T-helper 17 cell (primary cell): ENCODE measurements around the gene HDX. TPM values are rescaled to one million over a fixed set of nuclear protein-coding genes. Genes with fewer than 3 reads are reported as not detected.

Experiments
- ATAC-seq: fragments of 150-1000 bp; cut with Tn5 transposase; 2 replicates; pipeline ENCODE4 v1.10.0; 2021; ENCODE audit warnings: mild to moderate bottlenecking, moderate library complexity
- DNase-seq, 3 donors: peaks; one replicate each; pipeline versions ENCODE4 v3.0.0 to v3.0.0-alpha.2; 2020 to 2021
- H3K9me3 ChIP-seq: one replicate; pipeline ENCODE4 v1.7.0; 2013; ENCODE audit warnings: low read length, mild to moderate bottlenecking; ENCODE audit not compliant: control insufficient read depth, poor library complexity, severe bottlenecking
- H3K27ac Mint-ChIP-seq: one replicate; pipeline ENCODE4 v1.8.0; 2022; ENCODE audit warnings: mild to moderate bottlenecking, moderate library complexity, mixed read lengths
- H3K27me3 Mint-ChIP-seq: one replicate; pipeline ENCODE4 v1.8.0; 2022; ENCODE audit warnings: mixed read lengths
- H3K36me3 Mint-ChIP-seq: one replicate; pipeline ENCODE4 v1.8.0; 2022; ENCODE audit warnings: low read depth, mixed read lengths
- H3K4me1 Mint-ChIP-seq: one replicate; pipeline ENCODE4 v1.8.0; 2022; ENCODE audit warnings: mild to moderate bottlenecking, mixed read lengths
- H3K4me3 Mint-ChIP-seq: one replicate; pipeline ENCODE4 v1.8.0; 2022; ENCODE audit warnings: mild to moderate bottlenecking, moderate library complexity, mixed read lengths
- total RNA-seq, 4 donors: library from RNA in 2 of 4; stranded (reverse) in 2 of 4; gene quantifications; one replicate each; pipeline ENCODE4 v1.2.3 and lab custom pipeline; 2022 to 2026

Gene HDX
- total RNA-seq, 2 donors from 2014 or later, result 2.8 TPM

GRCh38 chrX:84441143-84441542 is 61.1 kb downstream of the HDX start:
- no peak for ATAC-seq
- no peak overlapping the region for H3K27ac Mint-ChIP-seq
- no peak for DNase-seq
- H3K4me3 Mint-ChIP-seq, result no peak overlapping the region
- H3K36me3 Mint-ChIP-seq, result no peaks in the 10 kb centered on the region
- no peaks in the 10 kb centered on the region for H3K27me3 Mint-ChIP-seq
- no peaks in the 10 kb centered on the region for H3K4me1 Mint-ChIP-seq
- H3K9me3 ChIP-seq, result no peaks in the 10 kb centered on the region

GRCh38 chrX:84415140-84415539 is 87.1 kb downstream of the HDX start:
- no peak for DNase-seq
- no peaks in the 10 kb centered on the region for H3K36me3 Mint-ChIP-seq
- ATAC-seq, result no peak
- no peak overlapping the region for H3K4me3 Mint-ChIP-seq
- H3K9me3 ChIP-seq, result peaks cover 4% of the 10 kb centered on the region
- H3K27ac Mint-ChIP-seq, result no peak overlapping the region
- H3K4me1 Mint-ChIP-seq, result no peaks in the 10 kb centered on the region
- H3K27me3 Mint-ChIP-seq, result no peaks in the 10 kb centered on the region

GRCh38 chrX:84363663-84364062 is 138.6 kb downstream of the HDX start:
- no peaks in the 10 kb centered on the region for H3K9me3 ChIP-seq
- Mint-ChIP-seq H3K27me3 (no peaks in the 10 kb centered on the region), H3K4me3 (no peak overlapping the region), H3K27ac (no peak overlapping the region), H3K36me3 (no peaks in the 10 kb centered on the region), H3K4me1 (no peaks in the 10 kb centered on the region)
- DNase-seq (no peak), ATAC-seq (no peak)

GRCh38 chrX:84363051-84363450 is 139.2 kb downstream of the HDX start:
- ATAC-seq (no peak), DNase-seq (no peak)
- Mint-ChIP-seq H3K27ac (no peak overlapping the region), H3K4me1 (no peaks in the 10 kb centered on the region), H3K4me3 (no peak overlapping the region), H3K27me3 (no peaks in the 10 kb centered on the region), H3K36me3 (no peaks in the 10 kb centered on the region)
- no peaks in the 10 kb centered on the region for H3K9me3 ChIP-seq

- H3K9me3 ChIP-seq, result no peaks in the 10 kb centered on the region
- Mint-ChIP-seq H3K36me3 (no peaks in the 10 kb centered on the region), H3K4me3 (no peak overlapping the region), H3K4me1 (no peaks in the 10 kb centered on the region), H3K27me3 (no peaks in the 10 kb centered on the region), H3K27ac (no peak overlapping the region)
- ATAC-seq (no peak), DNase-seq (no peak)
Measured at GRCh38 chrX:84362184-84362838, 139.9 kb downstream of the HDX start.

- H3K36me3 Mint-ChIP-seq, result no peaks in the 10 kb centered on the region
- no peak overlapping the region for H3K27ac Mint-ChIP-seq
- DNase-seq (no peak), ATAC-seq (no peak)
- H3K4me1 Mint-ChIP-seq, result no peaks in the 10 kb centered on the region
- no peaks in the 10 kb centered on the region for H3K9me3 ChIP-seq
- H3K27me3 Mint-ChIP-seq, result no peaks in the 10 kb centered on the region
- no peak overlapping the region for H3K4me3 Mint-ChIP-seq
Measured at GRCh38 chrX:84358271-84358670, 144.0 kb downstream of the HDX start.

GRCh38 chrX:84357296-84357695 is 145.0 kb downstream of the HDX start:
- Mint-ChIP-seq H3K4me1 (no peaks in the 10 kb centered on the region), H3K27me3 (no peaks in the 10 kb centered on the region), H3K4me3 (no peak overlapping the region), H3K27ac (no peak overlapping the region), H3K36me3 (no peaks in the 10 kb centered on the region)
- no peaks in the 10 kb centered on the region for H3K9me3 ChIP-seq
- ATAC-seq, result no peak
- DNase-seq, result no peak

GRCh38 chrX:84340968-84341367 is 161.3 kb downstream of the HDX start:
- DNase-seq, result no peak
- Mint-ChIP-seq H3K27ac (no peak overlapping the region), H3K4me3 (no peak overlapping the region), H3K27me3 (no peaks in the 10 kb centered on the region), H3K4me1 (no peaks in the 10 kb centered on the region), H3K36me3 (no peaks in the 10 kb centered on the region)
- H3K9me3 ChIP-seq, result no peaks in the 10 kb centered on the region
- ATAC-seq, result no peak

GRCh38 chrX:84339507-84340364 is 162.5 kb downstream of the HDX start:
- Mint-ChIP-seq H3K36me3 (no peaks in the 10 kb centered on the region), H3K27me3 (no peaks in the 10 kb centered on the region), H3K4me3 (no peak overlapping the region), H3K4me1 (no peaks in the 10 kb centered on the region), H3K27ac (no peak overlapping the region)
- DNase-seq (no peak), ATAC-seq (no peak)
- no peaks in the 10 kb centered on the region for H3K9me3 ChIP-seq

GRCh38 chrX:84336646-84337045 is 165.6 kb downstream of the HDX start:
- H3K9me3 ChIP-seq, result no peaks in the 10 kb centered on the region
- H3K27me3 Mint-ChIP-seq, result no peaks in the 10 kb centered on the region

GRCh38 chrX:84335121-84335520 is 167.1 kb downstream of the HDX start:
- ATAC-seq, result no peak
- H3K9me3 ChIP-seq, result no peaks in the 10 kb centered on the region
- no peaks in the 10 kb centered on the region for H3K4me1 Mint-ChIP-seq
- H3K27me3 Mint-ChIP-seq, result no peaks in the 10 kb centered on the region
- no peak overlapping the region for H3K4me3 Mint-ChIP-seq
- no peak for DNase-seq
- no peak overlapping the region for H3K27ac Mint-ChIP-seq
- H3K36me3 Mint-ChIP-seq, result no peaks in the 10 kb centered on the region

More at GRCh38 chrX:84336646-84337045, 165.6 kb downstream of the HDX start:
- DNase-seq, result no peak
- no peaks in the 10 kb centered on the region for H3K36me3 Mint-ChIP-seq
- ATAC-seq, result no peak
- H3K4me1 Mint-ChIP-seq, result no peaks in the 10 kb centered on the region
- no peak overlapping the region for H3K27ac Mint-ChIP-seq
- no peak overlapping the region for H3K4me3 Mint-ChIP-seq

GRCh38 chrX:84322083-84322827 is 180.0 kb downstream of the HDX start:
- no peaks in the 10 kb centered on the region for H3K27me3 Mint-ChIP-seq
- ATAC-seq (no peak), DNase-seq (no peak)
- H3K4me1 Mint-ChIP-seq, result no peaks in the 10 kb centered on the region
- H3K36me3 Mint-ChIP-seq, result no peaks in the 10 kb centered on the region
- H3K27ac Mint-ChIP-seq, result no peak overlapping the region
- no peak overlapping the region for H3K4me3 Mint-ChIP-seq
- no peaks in the 10 kb centered on the region for H3K9me3 ChIP-seq

GRCh38 chrX:84320614-84321013 is 181.6 kb downstream of the HDX start:
- no peak overlapping the region for H3K4me3 Mint-ChIP-seq
- H3K4me1 Mint-ChIP-seq, result no peaks in the 10 kb centered on the region
- H3K27ac Mint-ChIP-seq, result no peak overlapping the region
- DNase-seq (no peak), ATAC-seq (no peak)
- H3K9me3 ChIP-seq, result no peaks in the 10 kb centered on the region
- H3K27me3 Mint-ChIP-seq, result no peaks in the 10 kb centered on the region
- no peaks in the 10 kb centered on the region for H3K36me3 Mint-ChIP-seq
